ENCODE measurements around the gene NEU1.
"Not testable (repeated sequence)": the region's sequence is repeated elsewhere in the genome, so short reads cannot be mapped to it uniquely, and the experiment has no call there.

Gene NEU1

GRCh38 chr6:31857774-31858173, 4.8 kb downstream of the NEU1 start:
- not testable (repeated sequence) for H3K27me3 ChIP-seq (ENCODE audit: control insufficient read depth, insufficient read depth, low read length); H3K9me3 ChIP-seq (ENCODE audit: control insufficient read depth, insufficient read depth, low read depth, low read length); H3K4me1 ChIP-seq (ENCODE audit: control insufficient read depth, insufficient read depth, low read length); H3K4me3 ChIP-seq (ENCODE audit: low read depth, low read length); H3K9ac ChIP-seq (ENCODE audit: low read length); H3K27ac ChIP-seq (ENCODE audit: low read depth, low read length)
- peaks cover 30% of the 10 kb centered on the region for H3K36me3 ChIP-seq (ENCODE audit: control insufficient read depth, insufficient read depth, low read length)

- H3K36me3 ChIP-seq (ENCODE audit: control insufficient read depth, insufficient read depth, low read length); H3K4me3 ChIP-seq (ENCODE audit: low read depth, low read length); H3K4me1 ChIP-seq (ENCODE audit: control insufficient read depth, insufficient read depth, low read length); H3K27ac ChIP-seq (ENCODE audit: low read depth, low read length); H3K27me3 ChIP-seq (ENCODE audit: control insufficient read depth, insufficient read depth, low read length); H3K9ac ChIP-seq (ENCODE audit: low read length): not testable (repeated sequence)
- peaks cover 11% of the 10 kb centered on the region for H3K9me3 ChIP-seq (ENCODE audit: control insufficient read depth, insufficient read depth, low read depth, low read length)
Observed at GRCh38 chr6:31851980-31852718, 10.5 kb downstream of the NEU1 start.

- no peak overlapping the region for H3K9ac ChIP-seq (ENCODE audit: low read length)
Observed at GRCh38 chr6:31851485-31851832, 11.2 kb downstream of the NEU1 start.

GRCh38 chr6:31850765-31851484, 11.7 kb downstream of the NEU1 start:
- Histone ChIP-seq H3K27me3 (ENCODE audit: control insufficient read depth, insufficient read depth, low read length) (no peaks in the 10 kb centered on the region), H3K4me3 (ENCODE audit: low read depth, low read length) (no peak overlapping the region), H3K9ac (ENCODE audit: low read length) (no peak overlapping the region)

More at GRCh38 chr6:31851485-31851832, 11.2 kb downstream of the NEU1 start:
- Histone ChIP-seq H3K9me3 (ENCODE audit: control insufficient read depth, insufficient read depth, low read depth, low read length) (peaks cover 11% of the 10 kb centered on the region), H3K27ac (ENCODE audit: low read depth, low read length) (no peak overlapping the region), H3K4me1 (ENCODE audit: control insufficient read depth, insufficient read depth, low read length) (no peaks in the 10 kb centered on the region), H3K27me3 (ENCODE audit: control insufficient read depth, insufficient read depth, low read length) (no peaks in the 10 kb centered on the region), H3K4me3 (ENCODE audit: low read depth, low read length) (no peak overlapping the region), H3K36me3 (ENCODE audit: control insufficient read depth, insufficient read depth, low read length) (no peaks in the 10 kb centered on the region; the same call in 1 of the 2 replicates)

GRCh38 chr6:31847276-31847978, 15.2 kb downstream of the NEU1 start:
- Histone ChIP-seq H3K4me3 (ENCODE audit: low read depth, low read length) (no peak overlapping the region), H3K27ac (ENCODE audit: low read depth, low read length) (no peak overlapping the region), H3K4me1 (ENCODE audit: control insufficient read depth, insufficient read depth, low read length) (no peaks in the 10 kb centered on the region), H3K9ac (ENCODE audit: low read length) (no peak overlapping the region), H3K27me3 (ENCODE audit: control insufficient read depth, insufficient read depth, low read length) (no peaks in the 10 kb centered on the region), H3K36me3 (ENCODE audit: control insufficient read depth, insufficient read depth, low read length) (no peaks in the 10 kb centered on the region), H3K9me3 (ENCODE audit: control insufficient read depth, insufficient read depth, low read depth, low read length) (no peaks in the 10 kb centered on the region)

More at GRCh38 chr6:31850765-31851484, 11.7 kb downstream of the NEU1 start:
- no peak overlapping the region for H3K27ac ChIP-seq (ENCODE audit: low read depth, low read length)
- H3K4me1 ChIP-seq (ENCODE audit: control insufficient read depth, insufficient read depth, low read length): no peaks in the 10 kb centered on the region
- H3K9me3 ChIP-seq (ENCODE audit: control insufficient read depth, insufficient read depth, low read depth, low read length): peaks cover 11% of the 10 kb centered on the region
- H3K36me3 ChIP-seq (ENCODE audit: control insufficient read depth, insufficient read depth, low read length): no peaks in the 10 kb centered on the region; the same call in 1 of the 2 replicates

GRCh38 chr6:31844507-31844906, 18.1 kb downstream of the NEU1 start:
- H3K4me1 ChIP-seq (ENCODE audit: control insufficient read depth, insufficient read depth, low read length): no peaks in the 10 kb centered on the region
- no peaks in the 10 kb centered on the region for H3K9me3 ChIP-seq (ENCODE audit: control insufficient read depth, insufficient read depth, low read depth, low read length)
- no peak overlapping the region for H3K4me3 ChIP-seq (ENCODE audit: low read depth, low read length)
- peaks cover 17% of the 10 kb centered on the region for H3K36me3 ChIP-seq (ENCODE audit: control insufficient read depth, insufficient read depth, low read length)
- H3K9ac ChIP-seq (ENCODE audit: low read length): no peak overlapping the region
- no peak overlapping the region for H3K27ac ChIP-seq (ENCODE audit: low read depth, low read length)
- H3K27me3 ChIP-seq (ENCODE audit: control insufficient read depth, insufficient read depth, low read length): no peaks in the 10 kb centered on the region

GRCh38 chr6:31842053-31842452, 20.6 kb downstream of the NEU1 start:
- Histone ChIP-seq H3K4me1 (ENCODE audit: control insufficient read depth, insufficient read depth, low read length) (peaks cover 6% of the 10 kb centered on the region), H3K27me3 (ENCODE audit: control insufficient read depth, insufficient read depth, low read length) (no peaks in the 10 kb centered on the region), H3K36me3 (ENCODE audit: control insufficient read depth, insufficient read depth, low read length) (peaks cover 41% of the 10 kb centered on the region), H3K27ac (ENCODE audit: low read depth, low read length) (no peak overlapping the region), H3K9me3 (ENCODE audit: control insufficient read depth, insufficient read depth, low read depth, low read length) (no peaks in the 10 kb centered on the region), H3K4me3 (ENCODE audit: low read depth, low read length) (no peak overlapping the region), H3K9ac (ENCODE audit: low read length) (no peak overlapping the region)

GRCh38 chr6:31839779-31840126, 22.9 kb downstream of the NEU1 start:
- not testable (repeated sequence) for H3K9ac ChIP-seq (ENCODE audit: low read length); H3K9me3 ChIP-seq (ENCODE audit: control insufficient read depth, insufficient read depth, low read depth, low read length); H3K27ac ChIP-seq (ENCODE audit: low read depth, low read length); H3K4me3 ChIP-seq (ENCODE audit: low read depth, low read length); H3K27me3 ChIP-seq (ENCODE audit: control insufficient read depth, insufficient read depth, low read length)
- peaks cover 12% of the 10 kb centered on the region for H3K4me1 ChIP-seq (ENCODE audit: control insufficient read depth, insufficient read depth, low read length)
- peaks cover 63% of the 10 kb centered on the region for H3K36me3 ChIP-seq (ENCODE audit: control insufficient read depth, insufficient read depth, low read length)

- Histone ChIP-seq H3K36me3 (ENCODE audit: control insufficient read depth, insufficient read depth, low read length) (peaks cover 63% of the 10 kb centered on the region), H3K4me3 (ENCODE audit: low read depth, low read length) (peak overlapping the region; percentile 15; the same call in 1 of the 2 replicates), H3K9ac (ENCODE audit: low read length) (no peak overlapping the region), H3K27me3 (ENCODE audit: control insufficient read depth, insufficient read depth, low read length) (no peaks in the 10 kb centered on the region), H3K27ac (ENCODE audit: low read depth, low read length) (no peak overlapping the region), H3K4me1 (ENCODE audit: control insufficient read depth, insufficient read depth, low read length) (peaks cover 12% of the 10 kb centered on the region), H3K9me3 (ENCODE audit: control insufficient read depth, insufficient read depth, low read depth, low read length) (no peaks in the 10 kb centered on the region)
Observed at GRCh38 chr6:31838968-31839367, 23.7 kb downstream of the NEU1 start.

GRCh38 chr6:31838114-31838553, 24.5 kb downstream of the NEU1 start:
- not testable (repeated sequence) for H3K9ac ChIP-seq (ENCODE audit: low read length); H3K9me3 ChIP-seq (ENCODE audit: control insufficient read depth, insufficient read depth, low read depth, low read length); H3K27ac ChIP-seq (ENCODE audit: low read depth, low read length); H3K27me3 ChIP-seq (ENCODE audit: control insufficient read depth, insufficient read depth, low read length)
- Histone ChIP-seq H3K4me1 (ENCODE audit: control insufficient read depth, insufficient read depth, low read length) (peaks cover 12% of the 10 kb centered on the region), H3K4me3 (ENCODE audit: low read depth, low read length) (peak overlapping the region; percentile 99), H3K36me3 (ENCODE audit: control insufficient read depth, insufficient read depth, low read length) (peaks cover 63% of the 10 kb centered on the region)

Measured in HUES6 (cell line).